Stimulated activated naive CD4-positive, alpha-beta T cell (primary cell): Measurements from ENCODE around the gene MAG.
"Not testable (repeated sequence)": the region's sequence is repeated elsewhere in the genome, so short reads cannot be mapped to it uniquely, and the experiment has no call there.

ENCODE experiments used
- DNase-seq, 6 experiments: peaks; one replicate each; lab custom pipeline; 2025; lab: John Stamatoyannopoulos, UW

MAG gene

DNA sequence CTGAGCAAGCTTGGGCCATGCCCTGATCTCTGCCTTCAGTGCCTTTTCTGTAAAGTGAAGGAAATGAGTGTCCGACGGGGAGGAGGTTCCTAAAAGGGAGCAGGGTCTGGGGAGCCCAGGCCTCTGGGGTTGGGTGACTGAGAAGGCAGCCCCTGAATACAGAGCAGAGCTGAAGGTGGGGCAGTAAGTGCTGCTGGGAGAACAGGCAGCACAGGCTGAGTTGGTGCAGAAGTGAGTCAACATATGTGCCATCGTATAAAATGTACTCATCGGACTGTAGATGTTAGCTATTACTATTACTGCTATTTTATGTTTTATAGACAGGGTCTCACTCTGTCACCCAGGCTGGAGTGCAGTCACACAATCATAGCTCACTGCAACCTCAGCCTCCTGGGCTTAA lies 10.7 kb upstream of the MAG start:
- DNase-seq = no peak

DNA sequence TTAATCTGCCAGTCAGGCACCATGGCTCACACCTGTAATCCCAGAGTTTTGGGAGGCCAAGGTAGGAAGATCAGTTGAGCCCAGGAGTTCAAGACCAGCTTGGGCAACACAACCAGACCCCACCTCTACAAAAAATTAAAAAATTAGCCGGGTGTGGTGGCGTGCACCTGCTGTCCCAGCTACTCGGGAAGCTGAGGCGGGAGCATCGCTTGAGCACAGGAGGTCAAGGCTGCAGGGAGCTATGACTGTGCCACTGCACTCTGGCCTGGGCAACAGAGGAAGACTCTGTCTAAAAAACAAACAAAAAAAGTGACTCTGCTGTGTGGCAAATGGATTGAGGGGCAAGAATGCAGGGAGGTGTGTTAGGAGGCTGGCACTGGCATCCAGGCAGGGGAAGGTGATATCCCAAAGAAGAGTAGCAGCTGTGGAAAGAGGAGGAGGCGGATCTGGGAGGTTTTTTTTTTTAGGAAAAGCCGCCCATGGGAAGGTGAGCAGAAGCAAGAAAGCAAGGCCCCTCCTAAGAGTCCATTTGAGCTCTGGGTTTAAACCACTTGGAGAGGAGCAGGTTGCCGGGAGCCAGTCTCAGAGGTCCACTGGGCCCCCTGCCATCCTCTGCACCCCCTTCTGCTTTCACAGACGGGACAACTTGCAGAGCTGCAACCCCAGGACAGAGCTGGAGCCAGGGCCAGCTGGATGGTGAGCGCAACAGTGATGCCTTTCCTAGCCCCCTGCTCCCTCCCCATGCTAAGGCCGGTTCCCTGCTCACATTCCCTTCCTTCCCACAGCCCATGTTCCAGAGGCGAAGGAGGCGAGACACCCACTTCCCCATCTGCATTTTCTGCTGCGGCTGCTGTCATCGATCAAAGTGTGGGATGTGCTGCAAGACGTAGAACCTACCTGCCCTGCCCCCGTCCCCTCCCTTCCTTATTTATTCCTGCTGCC lies 7.5 kb upstream of the MAG start:
- no peak for DNase-seq

DNA sequence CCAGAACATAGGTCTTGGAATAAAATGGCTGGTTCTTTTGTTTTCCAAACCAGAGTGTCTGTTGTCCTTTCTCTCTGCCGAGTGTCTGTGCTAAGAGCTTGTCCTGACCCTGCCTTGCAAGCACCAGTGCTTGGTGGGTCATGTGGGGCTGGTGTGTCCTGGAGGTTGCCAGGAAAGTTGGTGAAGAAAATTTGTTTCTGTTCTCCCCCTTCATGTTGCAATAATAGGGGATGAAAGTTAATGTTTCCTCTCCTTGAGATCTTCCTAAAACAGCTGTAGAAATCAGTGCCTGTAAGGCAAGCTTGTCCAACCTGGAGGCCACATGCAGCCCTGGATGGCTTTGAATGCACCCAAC lies 6.9 kb upstream of the MAG start:
- no peak for DNase-seq

DNA sequence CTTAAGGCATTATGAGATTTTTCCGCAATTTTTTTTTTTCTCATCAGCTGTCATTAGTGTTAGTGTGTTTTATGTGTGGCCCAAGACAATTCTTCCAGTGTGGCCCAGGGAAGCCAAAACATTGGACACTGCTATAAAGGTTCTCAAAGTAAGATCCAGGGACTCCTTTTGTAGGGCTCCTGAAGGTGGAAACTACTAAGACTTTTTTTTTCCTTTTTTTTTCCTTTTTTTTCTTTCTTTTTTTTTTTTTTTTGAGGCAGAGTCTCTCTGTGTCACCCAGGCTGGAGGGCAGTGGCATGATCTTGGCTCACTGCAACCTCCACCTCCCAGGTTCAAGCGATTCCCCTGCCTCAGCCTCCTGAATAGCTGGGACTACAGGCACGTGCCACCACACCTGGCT lies 6.5 kb upstream of the MAG start:
- DNase-seq = not testable (repeated sequence)

DNA sequence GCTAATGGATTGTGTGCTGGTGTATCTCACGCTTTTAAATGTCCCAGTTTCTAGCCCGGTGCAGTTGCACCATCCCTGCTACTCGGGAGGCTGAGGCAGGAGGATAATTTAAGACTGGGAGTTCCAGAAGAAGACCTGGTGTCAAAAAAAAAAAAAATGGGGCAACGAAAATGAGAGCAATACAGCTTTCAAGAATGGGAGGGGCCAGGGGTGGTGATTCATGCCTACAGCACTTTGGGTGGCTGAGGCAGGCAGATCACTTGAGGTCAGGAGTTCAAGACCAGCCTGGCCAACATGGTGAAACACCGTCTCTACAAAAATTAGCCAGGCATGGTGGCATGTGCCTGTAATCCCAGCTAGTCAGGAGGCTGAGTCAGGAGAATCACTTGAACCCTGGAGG lies 5.9 kb upstream of the MAG start:
- not testable (repeated sequence) for DNase-seq

DNA sequence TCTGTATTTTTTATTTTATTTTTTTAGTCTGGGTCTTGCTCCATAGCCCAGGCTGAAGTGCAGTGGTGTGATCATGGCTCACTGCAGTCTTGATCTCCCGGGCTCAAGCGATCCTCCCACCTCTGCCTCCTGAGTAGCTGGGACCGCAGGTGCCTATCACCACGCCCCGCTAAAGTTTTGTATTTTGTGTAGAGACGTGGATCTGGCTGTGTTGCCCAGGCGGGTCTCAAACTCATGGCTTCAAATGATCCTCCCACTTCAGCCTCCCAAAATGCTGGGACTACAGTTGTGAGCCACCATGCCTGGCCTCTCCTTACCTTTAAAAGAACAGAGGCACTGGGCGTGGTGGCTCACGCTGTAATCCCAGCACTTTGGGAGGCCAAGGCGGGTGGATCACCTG lies 4.2 kb upstream of the MAG start:
- no peak for DNase-seq

DNA sequence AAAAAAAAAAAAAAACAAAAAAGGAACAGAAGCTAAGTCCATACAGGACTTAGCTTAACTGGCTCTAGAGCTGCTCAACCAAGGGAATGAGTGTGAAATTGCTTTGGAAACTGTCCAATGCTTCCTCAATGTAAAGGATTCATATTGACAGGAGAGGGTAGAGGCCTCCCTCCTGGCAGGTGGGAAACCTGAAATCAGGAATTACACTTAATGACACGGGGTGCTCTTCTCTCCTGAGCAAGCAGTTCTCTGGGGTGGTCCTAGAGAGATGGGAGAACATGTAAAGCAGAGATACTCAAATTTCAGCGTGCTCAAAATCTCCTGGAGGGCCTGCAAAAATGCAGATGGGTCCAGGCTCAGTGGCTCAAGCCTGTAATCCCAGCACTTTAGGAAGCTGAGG lies 3.6 kb upstream of the MAG start:
- no peak for DNase-seq

DNA sequence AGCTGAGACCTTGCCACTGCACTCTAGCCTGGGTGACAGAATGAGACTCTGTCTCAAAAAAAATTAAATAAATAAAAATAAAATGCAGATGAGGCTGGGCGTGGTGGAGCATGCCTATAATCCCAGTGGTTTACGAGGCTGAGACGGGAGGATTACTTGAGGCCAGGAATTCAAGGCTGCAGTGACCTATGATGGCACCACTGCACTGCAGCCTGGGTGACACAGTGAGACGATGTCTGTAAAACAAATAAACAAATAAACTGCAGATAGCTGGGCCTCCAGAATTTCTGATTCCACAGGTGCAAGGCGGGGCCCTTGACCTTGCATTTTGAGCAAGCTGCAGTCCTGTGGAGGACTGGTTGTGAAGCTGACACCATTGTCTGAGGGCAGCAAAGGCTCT lies 3.1 kb upstream of the MAG start:
- DNase-seq = no peak

DNA sequence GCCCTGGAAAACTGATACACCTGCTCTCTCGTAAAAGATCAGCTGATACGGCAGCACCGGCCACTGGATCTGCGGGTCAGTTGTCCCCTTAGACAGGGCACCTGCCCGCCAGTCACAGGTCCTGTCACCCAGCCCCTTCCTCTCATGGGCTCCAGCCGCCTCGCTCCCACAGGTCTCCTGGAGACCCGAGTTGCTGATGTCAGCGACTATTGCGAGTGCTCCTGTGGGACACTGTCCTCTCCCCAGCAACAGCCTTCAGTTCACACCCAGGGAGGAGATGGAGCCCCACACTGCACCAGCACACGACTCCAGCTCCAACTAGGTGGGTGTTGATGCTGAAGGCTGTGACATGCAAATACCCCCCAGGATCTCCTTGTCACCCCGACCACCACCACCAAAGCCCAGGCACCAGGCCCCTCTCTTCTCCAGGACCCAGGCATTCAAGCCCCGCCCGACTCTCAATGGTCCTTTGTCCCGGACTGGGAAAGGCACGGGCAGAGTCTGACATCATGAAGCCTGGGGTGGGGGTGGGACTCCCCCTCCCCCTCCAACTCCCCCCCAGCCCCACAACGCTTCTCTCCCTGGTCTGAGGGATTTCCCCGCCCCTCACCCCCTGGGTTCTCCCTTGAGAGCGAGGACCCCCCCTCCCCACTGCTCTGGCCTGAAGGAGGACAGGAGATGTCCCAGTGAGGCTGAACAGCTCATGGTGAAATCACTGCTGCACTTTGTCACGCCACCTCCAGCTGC lies 1.4 kb upstream of the MAG start:
- DNase-seq = no peak

DNA sequence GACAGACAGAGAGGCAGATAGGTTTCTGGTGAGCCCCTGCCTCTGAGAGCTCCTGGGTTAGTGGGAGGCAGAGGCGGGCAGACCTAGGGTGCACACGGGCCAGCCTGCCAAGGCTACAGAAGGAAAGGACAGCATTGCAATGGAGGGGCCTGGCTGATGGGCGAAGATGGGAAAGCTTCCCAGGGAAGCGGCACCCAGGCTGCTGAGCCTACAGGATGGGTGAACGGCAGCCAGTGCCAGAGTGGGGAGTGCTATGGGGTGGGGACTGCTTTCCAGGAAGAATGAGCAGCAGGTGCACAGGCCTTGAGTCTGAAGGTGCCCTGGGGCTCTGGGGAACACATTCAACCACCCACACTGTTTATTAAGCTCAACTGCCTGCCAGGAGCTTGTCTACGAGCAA lies 702 bp upstream of the MAG start:
- no peak for DNase-seq

DNA sequence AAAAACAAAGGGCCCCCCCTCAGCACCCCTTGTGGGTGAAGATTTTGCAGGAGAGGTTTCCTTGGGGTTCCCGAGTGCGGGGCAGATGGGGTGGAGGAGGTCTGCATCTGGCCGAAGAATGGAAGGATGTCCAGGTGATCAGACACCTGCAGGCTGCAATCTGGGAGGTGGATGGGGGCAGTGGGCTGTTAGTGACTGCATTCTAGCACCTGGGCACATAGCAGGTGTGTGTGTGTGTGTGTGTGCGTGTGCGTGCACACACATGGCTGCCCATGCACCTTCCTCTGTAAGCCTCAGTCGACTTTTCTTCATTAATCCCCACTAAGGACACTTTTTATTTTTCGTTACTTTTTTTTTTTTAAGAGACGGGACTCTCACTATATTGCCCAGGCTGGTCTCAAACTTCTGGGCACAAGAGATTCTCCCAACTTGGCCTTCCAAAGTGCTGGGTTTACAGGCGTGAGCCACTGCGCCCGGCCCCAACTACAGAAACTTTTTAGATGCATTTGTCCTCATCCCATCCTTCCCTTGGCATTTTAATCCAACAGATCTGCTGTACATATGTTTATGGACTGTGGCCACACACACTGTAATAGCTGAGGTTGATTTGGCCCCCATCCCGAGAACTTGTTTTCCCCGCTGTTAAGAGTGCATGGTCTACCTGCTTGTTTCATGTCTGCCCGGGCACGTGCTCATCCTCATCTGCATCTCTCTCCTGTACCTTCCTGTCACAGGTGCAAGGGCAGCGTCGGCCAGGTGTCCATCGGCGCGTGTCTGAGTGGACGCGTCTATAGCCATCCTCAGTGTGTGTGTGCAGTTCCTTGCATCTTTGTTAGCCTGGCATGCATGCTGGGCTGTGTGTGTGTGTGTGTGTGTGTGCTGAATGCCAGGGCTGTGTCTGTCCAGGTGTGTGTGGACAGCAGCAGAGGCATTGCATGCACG lies 731 bp downstream of the MAG start:
- DNase-seq = no peak

DNA sequence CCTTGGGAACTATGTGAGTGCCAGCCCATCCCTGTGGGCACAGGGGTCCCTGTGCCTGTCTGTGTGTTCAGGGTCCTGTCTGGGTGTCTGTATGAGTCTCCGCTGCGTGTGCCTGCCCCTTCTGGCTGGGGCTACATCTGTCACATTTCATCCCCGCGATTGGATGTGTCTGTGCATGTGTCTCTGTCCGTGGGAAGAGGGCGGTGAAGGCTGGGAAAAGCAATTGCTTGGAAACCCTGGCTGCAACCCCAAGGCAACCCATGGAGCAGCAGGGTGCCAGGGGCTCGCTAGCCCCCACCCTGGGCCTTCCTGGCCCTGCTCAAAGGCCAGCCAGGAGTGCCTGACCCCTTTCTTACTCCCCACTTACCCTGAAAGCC lies 1.4 kb downstream of the MAG start:
- no peak for DNase-seq

DNA sequence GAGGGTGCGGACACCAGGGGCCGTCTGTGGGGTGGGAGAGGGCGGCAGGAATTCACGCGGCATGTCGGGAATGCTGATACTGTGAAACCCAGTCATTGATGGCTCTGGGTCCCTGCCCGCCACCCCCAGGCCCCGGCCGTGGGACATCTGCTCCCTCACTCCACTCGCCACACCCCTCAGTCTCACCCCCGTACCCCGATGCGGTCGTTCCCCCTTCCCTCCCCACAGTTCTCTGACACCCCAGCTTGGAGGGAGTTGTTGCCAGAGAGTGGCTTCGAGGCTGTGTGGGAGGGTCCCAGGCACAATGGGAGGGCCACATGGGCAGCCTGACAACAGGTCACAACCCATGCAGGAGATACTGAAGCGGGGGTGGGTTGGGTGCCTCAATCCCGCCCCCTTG lies 1.8 kb downstream of the MAG start:
- DNase-seq = no peak

DNA sequence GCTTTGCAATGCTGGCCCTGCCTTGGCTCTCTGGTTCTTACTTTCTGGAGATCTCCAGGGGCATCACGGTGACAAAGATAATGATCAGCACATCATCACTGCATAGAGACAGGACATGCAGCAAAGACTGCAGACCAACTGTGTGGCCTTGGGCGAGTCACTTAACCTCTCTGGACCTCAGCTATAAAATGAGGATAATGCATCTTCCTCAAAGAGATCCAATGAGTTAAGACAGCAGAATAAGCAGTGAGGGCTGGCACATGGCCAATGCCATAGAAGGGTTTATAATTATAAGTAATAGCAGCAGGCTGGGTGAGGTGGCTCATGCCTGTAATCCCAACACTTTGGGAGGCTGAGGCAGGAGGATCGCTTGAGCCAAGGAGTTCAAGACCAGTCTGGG lies 2.4 kb downstream of the MAG start:
- no peak for DNase-seq

DNA sequence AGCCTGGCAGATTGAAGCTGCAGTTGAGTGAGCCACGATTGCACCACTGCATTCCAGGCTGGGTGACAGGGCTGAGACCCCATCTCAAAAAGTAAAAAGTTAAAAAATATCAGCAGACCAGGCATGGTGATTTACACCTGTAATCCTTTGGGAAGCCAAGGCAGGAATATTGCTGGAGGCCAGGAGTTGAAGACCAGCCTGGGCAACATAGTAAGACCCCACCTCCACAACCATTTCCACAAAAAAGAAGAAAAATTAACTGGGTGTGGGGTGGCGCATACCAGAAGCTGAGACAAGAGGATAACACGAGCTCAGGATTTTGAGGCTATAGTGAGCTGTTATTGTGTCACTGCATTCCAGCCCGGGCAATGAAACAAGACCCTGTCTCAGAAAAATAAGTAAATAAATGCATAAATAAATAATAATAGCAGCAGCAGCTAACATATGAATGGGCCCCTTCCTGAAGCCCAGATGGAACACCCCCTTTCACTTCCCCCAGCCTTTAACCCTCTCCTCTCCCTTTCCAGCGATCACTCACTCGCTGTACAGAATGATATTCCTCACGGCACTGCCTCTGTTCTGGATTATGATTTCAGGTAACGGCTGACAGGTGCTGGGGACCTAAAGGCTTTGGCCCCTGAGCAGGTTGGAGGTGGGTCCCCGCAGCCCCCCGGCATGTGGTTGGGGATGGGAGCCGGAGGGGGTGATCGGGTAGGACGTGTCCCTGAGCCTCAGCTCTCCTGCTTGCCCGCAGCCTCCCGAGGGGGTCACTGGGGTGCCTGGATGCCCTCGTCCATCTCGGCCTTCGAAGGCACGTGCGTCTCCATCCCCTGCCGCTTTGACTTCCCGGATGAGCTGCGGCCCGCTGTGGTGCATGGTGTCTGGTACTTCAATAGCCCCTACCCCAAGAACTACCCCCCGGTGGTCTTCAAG lies 3.2 kb downstream of the MAG start:
- DNase-seq = no peak

DNA sequence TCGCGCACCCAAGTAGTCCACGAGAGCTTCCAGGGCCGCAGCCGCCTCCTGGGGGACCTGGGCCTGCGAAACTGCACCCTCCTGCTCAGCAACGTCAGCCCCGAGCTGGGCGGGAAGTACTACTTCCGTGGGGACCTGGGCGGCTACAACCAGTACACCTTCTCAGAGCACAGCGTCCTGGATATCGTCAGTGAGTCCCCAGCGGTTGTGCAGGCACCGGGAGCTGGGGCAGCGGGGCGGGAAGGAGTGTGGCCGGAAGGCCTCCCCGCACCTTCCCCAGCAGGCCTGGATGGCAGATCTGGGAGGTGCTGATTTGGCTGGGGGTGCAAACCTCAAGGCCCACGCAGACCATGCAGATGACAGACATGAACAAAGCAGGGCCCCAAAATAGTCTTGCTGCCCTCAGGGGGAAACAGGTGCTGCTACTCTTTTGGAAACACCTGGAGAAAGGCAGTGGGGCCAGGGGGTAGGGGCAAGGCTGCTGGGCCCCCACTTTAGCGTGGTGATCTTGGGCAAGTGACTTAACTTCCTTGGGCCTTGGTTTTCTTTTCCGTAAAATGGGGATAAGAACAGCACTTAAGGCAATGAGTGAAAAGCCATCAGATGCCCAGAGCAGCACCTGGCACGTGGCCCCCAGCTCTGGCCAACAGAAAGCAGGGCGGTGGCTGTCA lies 4.0 kb downstream of the MAG start:
- DNase-seq = peak in 5 of 6 experiments; percentile 20 to 49 (median 24)

DNA sequence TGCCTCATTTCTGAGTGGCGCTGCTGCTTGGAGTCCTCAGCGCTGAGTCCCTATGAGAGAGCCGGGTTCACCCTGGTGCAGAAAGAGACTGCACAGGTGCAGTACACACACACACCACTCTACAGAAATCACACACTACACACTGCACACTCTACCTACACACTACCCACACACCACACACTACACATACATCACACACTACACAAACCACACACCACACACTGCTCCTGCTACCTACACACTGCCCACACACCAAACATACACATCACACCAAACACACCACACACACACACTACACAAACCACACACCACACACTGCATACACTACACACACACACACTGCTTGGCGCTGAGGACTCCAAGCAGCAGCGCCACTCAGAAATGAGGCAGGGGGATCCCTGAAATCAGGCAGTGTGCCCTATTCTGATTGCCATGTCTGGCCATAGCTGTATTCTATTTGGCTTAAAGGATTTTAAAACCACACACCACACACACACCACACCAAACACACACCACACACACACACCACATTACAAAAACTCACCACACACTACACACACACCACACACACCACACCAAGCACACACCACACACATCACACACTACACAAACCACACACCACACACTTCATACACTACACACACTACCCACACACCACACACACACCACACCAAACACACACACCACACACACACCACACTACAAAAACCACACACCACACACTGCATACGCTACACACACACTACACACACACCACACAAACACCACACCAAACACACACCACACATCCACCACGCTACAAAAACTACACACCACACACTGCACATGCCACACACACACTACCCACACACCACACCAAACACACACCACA lies 4.9 kb downstream of the MAG start:
- DNase-seq = no peak

DNA sequence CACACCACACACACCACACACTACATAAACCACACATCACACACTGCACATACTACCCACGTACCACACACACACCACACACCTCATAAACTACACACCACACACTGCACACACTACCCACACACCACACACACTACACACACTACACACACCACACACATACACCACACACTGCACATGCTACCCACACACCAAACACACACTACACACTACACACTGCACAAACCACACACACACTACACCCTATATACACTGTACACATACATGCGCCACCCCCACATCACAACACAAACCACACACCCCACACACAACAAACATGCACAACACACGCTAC lies 5.5 kb downstream of the MAG start:
- DNase-seq = no peak

DNA sequence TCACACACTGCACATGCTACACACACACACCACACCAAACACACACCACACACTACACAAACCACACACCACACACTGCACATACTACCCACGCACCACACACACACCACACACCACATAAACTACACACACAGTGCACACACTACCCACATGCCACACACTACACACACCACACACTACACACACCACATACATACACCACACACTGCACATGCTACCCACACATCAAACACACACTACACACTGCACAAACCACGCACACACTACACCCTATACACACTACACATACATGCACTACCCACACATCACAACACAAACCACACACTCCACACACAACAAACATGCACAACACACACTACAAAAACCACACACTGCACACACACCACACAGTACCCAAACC lies 6.0 kb downstream of the MAG start:
- no peak for DNase-seq

DNA sequence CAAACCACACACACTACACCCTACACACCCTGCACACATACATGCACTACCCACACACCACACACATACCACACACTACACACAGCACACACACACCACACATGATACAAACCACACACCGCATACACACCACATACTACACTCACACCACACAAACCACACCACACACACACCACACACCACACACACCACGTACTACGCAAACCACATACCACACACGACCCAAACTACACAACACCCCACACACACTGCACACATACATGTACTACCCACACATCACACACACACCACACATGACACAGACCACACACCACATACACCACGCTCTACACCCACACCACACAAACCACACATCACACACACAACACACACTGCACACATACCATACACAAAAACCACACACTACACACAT lies 6.6 kb downstream of the MAG start:
- DNase-seq = no peak
